Activated CD4-positive, alpha-beta T cell treated with anti-CD3 and anti-CD28 coated beads, Interleukin-2, Interleukin-6, amounts not matched to agents 100 ng/mL and 50 ng/mL, durations not matched to agents 16 hours and 8 hours (primary cell): ENCODE results near the gene ZNF823.
"Not testable (repeated sequence)": the region's sequence is repeated elsewhere in the genome, so short reads cannot be mapped to it uniquely, and the experiment has no call there.

Experiments used
- DNase-seq: peaks from one replicate; pipeline ENCODE4 v3.0.0-alpha.2; 2020

Gene ZNF823

DNA sequence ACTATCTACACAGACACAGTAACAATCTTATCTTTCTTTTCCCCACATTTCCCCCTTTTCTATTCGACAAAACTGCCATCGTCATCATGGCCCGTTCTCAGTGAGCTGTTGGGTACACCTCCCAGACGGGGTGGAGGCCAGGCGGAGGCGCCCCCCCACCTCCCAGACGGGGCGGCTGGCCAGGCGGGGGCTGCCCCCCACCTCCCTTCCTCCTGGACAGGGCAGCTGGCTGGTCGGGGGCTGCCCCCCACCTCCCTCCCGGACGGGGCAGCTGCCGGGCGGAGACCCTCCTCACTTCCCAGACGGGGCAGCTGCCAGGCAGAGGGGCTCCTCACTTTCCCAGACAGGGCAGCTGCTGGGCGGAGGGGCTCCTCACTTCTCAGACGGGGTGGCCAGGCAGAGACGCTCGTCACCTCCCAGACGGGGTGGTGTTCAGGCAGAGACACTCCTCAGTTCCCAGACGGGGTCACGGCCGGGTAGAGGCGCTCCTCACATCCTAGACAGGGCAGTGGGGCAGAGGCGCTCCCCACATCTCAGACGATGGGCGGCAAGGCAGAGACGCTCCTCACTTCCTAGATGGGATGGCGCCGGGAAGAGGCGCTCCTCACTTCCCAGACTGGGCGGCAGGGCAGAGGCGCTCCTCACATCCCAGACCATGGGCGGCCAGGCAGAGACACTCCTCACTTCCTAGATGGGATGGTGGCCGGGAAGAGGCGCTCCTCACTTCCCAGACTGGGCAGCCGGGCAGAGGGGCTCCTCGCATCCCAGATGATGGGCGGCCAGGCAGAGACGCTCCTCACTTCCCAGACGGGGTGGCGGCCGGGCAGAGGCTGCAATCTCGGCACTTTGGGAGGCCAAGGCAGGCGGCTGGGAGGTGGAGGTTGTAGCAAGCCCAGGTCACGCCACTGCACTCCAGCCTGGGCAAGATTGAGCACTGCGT lies 61.8 kb downstream of the ZNF823 start:
- DNase-seq, result not testable (repeated sequence)

GRCh38 chr19:11675569-11675968 lies 63.2 kb downstream of the ZNF823 start:
- no peak for DNase-seq

DNA sequence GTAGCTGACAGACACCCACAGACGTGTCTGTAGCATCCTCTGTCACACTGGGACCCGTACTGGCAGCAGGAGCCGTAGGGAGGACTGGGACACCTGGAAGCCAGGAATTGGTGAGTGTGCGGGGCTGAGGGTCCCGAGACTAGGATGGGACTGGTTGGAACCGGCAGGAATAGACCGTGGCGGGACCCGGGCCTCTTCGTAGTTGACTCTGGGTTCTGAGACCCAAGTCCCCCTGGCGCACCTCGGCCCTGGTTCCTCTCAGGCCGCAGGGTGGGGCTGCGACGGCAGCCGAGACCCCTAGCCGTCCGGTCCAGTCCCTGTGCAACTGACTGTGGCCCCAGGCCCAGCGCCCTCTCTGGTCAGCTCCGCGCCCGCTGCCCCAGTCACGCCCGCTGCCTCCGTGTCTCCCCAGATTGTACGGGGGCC lies 64.7 kb downstream of the ZNF823 start:
- DNase-seq, result no peak

DNA sequence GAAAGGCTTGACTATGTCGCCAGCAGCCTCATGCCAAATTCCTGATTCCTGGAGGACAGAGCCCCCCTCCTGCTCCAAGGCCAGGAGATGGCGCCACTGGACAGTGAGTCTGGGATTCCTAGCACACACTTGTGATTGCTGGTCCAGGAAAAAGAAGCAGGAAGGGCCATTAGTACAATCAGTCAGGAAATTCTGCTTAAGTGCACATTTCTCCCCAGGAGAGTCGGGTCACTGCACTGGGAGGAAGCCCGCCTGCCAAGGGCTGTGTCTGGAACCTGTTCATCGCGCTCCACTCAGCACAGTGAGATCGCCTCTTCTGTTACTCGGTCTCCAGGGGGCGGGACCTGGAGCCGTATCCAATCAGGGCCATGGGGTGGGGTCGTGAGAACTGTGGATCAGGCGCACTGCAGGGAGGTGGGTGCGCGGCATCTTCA lies 65.1 kb downstream of the ZNF823 start:
- DNase-seq, result no peak
